Activated B cell treated with CpG ODN at 0.5 μM for 24 hours (primary cell): ENCODE data around the gene TRIOBP. TPM values are rescaled to one million over a fixed set of nuclear protein-coding genes. Genes with fewer than 3 reads are reported as not detected.

ENCODE experiments used
- ATAC-seq: fragments of 200-7000 bp; cut with Tn5 transposase; one replicate; pipeline ENCODE4 v1.10.0; 2021; ENCODE audit warnings: low read depth, mild to moderate bottlenecking, moderate library complexity
- CTCF ChIA-PET: fragments of 350-600 bp; sonication (Branson Sonifier 250); formaldehyde crosslinking; loops from one replicate; lab custom pipeline; 2021; ENCODE audit warnings: antibody characterized with exemption; lab: Charles Lee
- POLR2A ChIA-PET: fragments of 350-600 bp; sonication (Branson Sonifier 250); formaldehyde crosslinking; loops from one replicate; lab custom pipeline; 2021; ENCODE audit warnings: antibody characterized with exemption; lab: Charles Lee
- DNase-seq: peaks from one replicate; pipeline ENCODE4 v3.0.0; 2022
- H3K27ac Mint-ChIP-seq: one replicate; pipeline ENCODE4 v1.8.0; 2020; ENCODE audit warnings: mixed read lengths
- H3K27me3 Mint-ChIP-seq: one replicate; pipeline ENCODE4 v1.8.0; 2021; ENCODE audit warnings: mixed read lengths
- H3K36me3 Mint-ChIP-seq: one replicate; pipeline ENCODE4 v1.8.0; 2021; ENCODE audit warnings: low read depth, mixed read lengths
- H3K4me1 Mint-ChIP-seq: one replicate; pipeline ENCODE4 v1.8.0; 2021; ENCODE audit warnings: mixed read lengths
- H3K4me3 Mint-ChIP-seq: one replicate; pipeline ENCODE4 v1.8.0; 2020; ENCODE audit warnings: mild to moderate bottlenecking, mixed read lengths
- H3K9me3 Mint-ChIP-seq: one replicate; pipeline ENCODE4 v1.8.0; 2020; ENCODE audit warnings: mixed read lengths
- intact Hi-C: fragments of 100-400 bp; cut with micrococcal nuclease; formaldehyde crosslinking; loops from one replicate; pipeline ENCODE4 v1.15.1; 2024
- total RNA-seq: library from RNA; stranded (reverse); gene quantifications from 2 replicates; pipeline ENCODE4 v1.2.3, GENCODE V29; 2022
- TF ChIP-seq, protein P1 (sequence below): fragments of 200-600 bp; IDR thresholded peaks from one replicate; pipeline ENCODE4 v1.8.0; 2022; ENCODE audit warnings: antibody characterized with exemption, mild to moderate bottlenecking

Gene TRIOBP
- total RNA-seq, 1 donor from 2014 or later: 27.4 TPM

DNA sequence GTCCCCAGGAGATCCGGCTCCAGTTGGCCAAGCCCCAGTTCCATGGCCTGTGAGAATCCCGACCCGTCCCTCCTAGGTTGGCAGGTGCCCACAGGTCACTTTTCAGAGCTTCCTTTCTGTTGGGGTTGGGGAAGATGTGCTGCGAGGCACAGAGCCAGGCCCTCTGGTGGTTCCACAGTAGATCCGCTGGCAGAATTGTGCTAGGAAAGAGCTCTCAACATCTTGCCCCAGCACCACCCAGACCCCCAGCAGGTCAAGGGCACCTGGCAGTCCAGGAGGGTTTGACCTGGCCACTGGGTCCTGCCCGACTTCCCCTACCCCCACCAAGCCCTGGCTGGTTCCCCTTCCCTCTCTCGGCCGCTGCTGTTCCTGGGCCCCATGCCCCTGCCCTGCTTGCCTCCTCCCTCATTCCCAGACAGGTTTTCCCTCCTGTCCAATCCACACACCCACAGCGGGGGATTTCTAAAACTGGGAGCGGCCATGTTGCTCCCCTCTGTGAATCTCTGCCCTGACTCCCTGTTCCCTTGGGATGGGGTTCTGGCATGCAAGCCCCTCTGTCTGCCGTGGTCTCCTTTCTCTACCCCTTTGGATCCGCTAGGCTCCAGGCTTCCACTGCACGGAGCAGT lies 84.7 kb downstream of the TRIOBP start:
- Mint-ChIP-seq H3K4me1 (peaks cover 8% of the 10 kb centered on the region), H3K9me3 (no peaks in the 10 kb centered on the region), H3K4me3 (no peak overlapping the region), H3K27ac (no peak overlapping the region), H3K36me3 (no peaks in the 10 kb centered on the region), H3K27me3 (peaks cover 4% of the 10 kb centered on the region)
- DNase-seq (no peak), ATAC-seq (no peak)
- CTCF ChIA-PET: interaction anchor here (1.2 kb wide), 1 partner anchor 121 kb away, joined by 3 read pairs; no protein-coding TSS in a partner anchor
- POLR2A ChIA-PET: interaction anchor here (0.6 kb wide), 1 partner anchor 20 kb away, joined by 4 read pairs; no protein-coding TSS in a partner anchor
- TF ChIP-seq, protein P1, sequence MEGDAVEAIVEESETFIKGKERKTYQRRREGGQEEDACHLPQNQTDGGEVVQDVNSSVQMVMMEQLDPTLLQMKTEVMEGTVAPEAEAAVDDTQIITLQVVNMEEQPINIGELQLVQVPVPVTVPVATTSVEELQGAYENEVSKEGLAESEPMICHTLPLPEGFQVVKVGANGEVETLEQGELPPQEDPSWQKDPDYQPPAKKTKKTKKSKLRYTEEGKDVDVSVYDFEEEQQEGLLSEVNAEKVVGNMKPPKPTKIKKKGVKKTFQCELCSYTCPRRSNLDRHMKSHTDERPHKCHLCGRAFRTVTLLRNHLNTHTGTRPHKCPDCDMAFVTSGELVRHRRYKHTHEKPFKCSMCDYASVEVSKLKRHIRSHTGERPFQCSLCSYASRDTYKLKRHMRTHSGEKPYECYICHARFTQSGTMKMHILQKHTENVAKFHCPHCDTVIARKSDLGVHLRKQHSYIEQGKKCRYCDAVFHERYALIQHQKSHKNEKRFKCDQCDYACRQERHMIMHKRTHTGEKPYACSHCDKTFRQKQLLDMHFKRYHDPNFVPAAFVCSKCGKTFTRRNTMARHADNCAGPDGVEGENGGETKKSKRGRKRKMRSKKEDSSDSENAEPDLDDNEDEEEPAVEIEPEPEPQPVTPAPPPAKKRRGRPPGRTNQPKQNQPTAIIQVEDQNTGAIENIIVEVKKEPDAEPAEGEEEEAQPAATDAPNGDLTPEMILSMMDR: no peak
- intact Hi-C loops: no loop called here

DNA sequence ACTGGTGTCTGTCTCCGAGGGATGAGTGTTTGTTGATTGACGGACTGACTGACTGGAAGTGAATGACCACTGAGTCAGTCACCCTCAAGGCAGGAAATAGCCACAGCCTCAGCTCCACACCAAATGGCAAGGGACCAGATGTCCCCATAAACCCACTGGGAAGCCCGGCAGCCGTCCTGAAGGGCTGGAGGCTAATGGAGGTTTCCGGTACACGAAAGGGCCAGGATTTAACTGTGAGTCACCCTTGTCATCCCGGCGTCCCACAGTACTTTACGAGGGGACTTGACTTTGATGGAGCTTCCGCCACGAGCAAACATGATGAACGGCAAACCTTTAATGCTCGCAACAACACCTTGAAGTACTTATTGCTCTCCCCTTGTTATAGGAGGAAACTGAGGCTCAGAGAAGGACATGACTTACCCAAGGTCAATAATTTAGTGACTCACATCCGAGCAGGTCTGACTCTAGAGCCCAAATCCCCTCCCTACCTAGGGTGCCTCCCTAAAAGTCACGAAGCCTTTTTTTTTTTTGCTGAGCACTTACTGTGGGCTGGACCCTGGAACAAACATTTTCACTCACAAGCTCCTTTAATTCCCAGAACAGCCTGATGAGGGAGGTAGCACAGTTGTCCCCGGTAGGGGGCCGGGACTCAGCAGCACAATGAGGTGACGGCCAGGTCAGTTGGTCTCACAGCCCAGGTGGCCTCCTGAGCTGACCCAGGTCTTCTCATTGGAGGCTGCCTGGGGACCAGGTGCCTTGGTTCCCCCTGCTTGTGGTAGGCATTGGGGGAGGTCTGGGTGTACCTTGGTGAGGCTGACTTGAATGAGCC lies 85.7 kb downstream of the TRIOBP start:
- H3K27me3 Mint-ChIP-seq: peaks cover 4% of the 10 kb centered on the region
- TF ChIP-seq, protein P1: no peak
- CTCF ChIA-PET: no interaction called here
- POLR2A ChIA-PET: interaction anchor here (0.6 to 1.0 kb wide), 2 partner anchors 22 to 183 kb away, joined by 3 to 4 read pairs; a partner anchor contains a TSS
- peaks cover 1% of the 10 kb centered on the region for H3K4me1 Mint-ChIP-seq
- DNase-seq: no peak
- intact Hi-C loops: no loop called here
- no peaks in the 10 kb centered on the region for H3K36me3 Mint-ChIP-seq
- no peaks in the 10 kb centered on the region for H3K9me3 Mint-ChIP-seq
- no peak overlapping the region for H3K27ac Mint-ChIP-seq
- ATAC-seq: no peak
- H3K4me3 Mint-ChIP-seq: no peak overlapping the region

DNA sequence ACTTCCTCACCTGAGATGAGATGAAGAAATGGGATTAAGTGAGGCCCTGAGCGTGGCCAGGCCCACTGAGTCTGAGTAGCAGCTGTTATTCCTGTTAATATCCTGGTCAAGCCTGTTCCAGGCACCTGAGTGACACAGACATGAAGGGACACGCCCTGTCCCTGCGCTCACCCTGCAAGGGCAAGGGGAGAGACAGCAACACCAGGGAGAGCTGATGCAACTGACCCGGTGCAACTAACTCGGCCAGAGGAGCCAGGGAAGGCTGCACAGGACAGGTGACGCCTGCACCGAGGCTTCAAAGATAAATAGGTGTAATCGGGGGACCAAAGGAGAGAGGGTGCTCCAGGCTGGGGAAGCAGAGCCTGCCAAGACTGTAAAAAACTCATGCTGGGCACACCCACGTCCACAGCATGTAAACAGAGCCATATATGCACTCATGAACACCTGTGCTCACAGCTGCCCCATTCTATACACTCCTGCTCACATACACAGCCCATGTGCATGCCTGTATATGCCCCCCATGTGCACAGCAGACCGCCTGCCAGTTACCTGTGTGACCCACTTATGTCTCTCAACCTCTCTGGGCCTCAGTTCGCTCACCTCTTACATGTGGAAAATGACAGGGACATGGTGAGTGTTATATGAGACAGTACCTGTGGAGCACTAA lies 88.1 kb downstream of the TRIOBP start:
- H3K4me3 Mint-ChIP-seq: no peak overlapping the region
- DNase-seq: no peak
- ChIA-PET POLR2A (no interaction called here), CTCF (no interaction called here)
- intact Hi-C loops: no loop called here
- no peaks in the 10 kb centered on the region for H3K36me3 Mint-ChIP-seq
- no peak overlapping the region for H3K27ac Mint-ChIP-seq
- TF ChIP-seq, protein P1: no peak
- H3K27me3 Mint-ChIP-seq: peaks cover 4% of the 10 kb centered on the region
- no peaks in the 10 kb centered on the region for H3K9me3 Mint-ChIP-seq
- H3K4me1 Mint-ChIP-seq: no peaks in the 10 kb centered on the region
- no peak for ATAC-seq

DNA sequence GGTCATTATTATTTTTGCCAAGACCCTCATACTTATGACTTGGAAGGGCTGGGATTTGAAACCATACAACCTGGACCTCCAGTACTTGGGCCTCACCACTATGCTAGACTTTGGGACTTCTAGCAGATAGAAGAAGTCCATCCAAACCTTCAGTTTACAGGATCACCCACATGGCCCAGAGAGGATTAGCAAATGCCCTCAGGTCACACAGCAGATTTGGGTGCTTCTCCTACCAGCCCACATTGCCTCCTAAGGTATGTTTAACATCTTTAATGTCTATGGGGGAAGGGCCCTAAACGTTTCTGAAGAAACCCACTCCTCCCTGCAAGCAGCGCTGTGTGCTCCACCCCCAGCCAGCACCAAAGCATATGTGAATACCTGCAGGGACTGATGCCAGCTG lies 93.4 kb downstream of the TRIOBP start:
- no peaks in the 10 kb centered on the region for H3K9me3 Mint-ChIP-seq

More for the DNA sequence above, 93.4 kb downstream of the TRIOBP start:
- no peaks in the 10 kb centered on the region for H3K36me3 Mint-ChIP-seq
- peaks cover 2% of the 10 kb centered on the region for H3K27me3 Mint-ChIP-seq
- ChIA-PET POLR2A (no interaction called here), CTCF (no interaction called here)
- no peaks in the 10 kb centered on the region for H3K4me1 Mint-ChIP-seq
- no peak for DNase-seq
- H3K4me3 Mint-ChIP-seq: no peak overlapping the region
- H3K27ac Mint-ChIP-seq: no peak overlapping the region
- no peak for ATAC-seq
- intact Hi-C loops: no loop called here
- TF ChIP-seq, protein P1: no peak
